Measurements from ENCODE around the gene CMYA5. TPM values are rescaled to one million over a fixed set of nuclear protein-coding genes. Genes with fewer than 3 reads are reported as not detected.

Gene CMYA5
- total and polyA plus RNA-seq, 2 donors = 2.7 to 7.2 TPM

- H3K9me3 ChIP-seq (ENCODE audit: control insufficient read depth in 2 of 2, insufficient read depth in 1 of 2, low read length in 1 of 2) = no peaks in the 10 kb centered on the region
- no peak overlapping the region for H3K4me3 ChIP-seq (ENCODE audit: low read length in 2 of 2)
- H3K36me3 ChIP-seq (ENCODE audit: control insufficient read depth in 2 of 2, insufficient read depth in 2 of 2, low read length in 1 of 2) = no peaks in the 10 kb centered on the region
- no peak overlapping the region for H3K27ac ChIP-seq (ENCODE audit: low read depth in 1 of 2, low read length in 1 of 2)
- no peaks in the 10 kb centered on the region for H3K27me3 ChIP-seq (ENCODE audit: control insufficient read depth in 2 of 2, insufficient read depth in 1 of 2, low read length in 1 of 2)
- DNase-seq (ENCODE audit: low read depth in 6 of 9, low spot score in 9 of 9) = no peak
- WGBS = 89% methylated on average over 10 of the region's 10 CpGs
- peaks cover 0 to 2% of the 10 kb centered on the region in 2 donors for H3K4me1 ChIP-seq (ENCODE audit: control insufficient read depth in 2 of 2, insufficient read depth in 2 of 2, low read length in 2 of 2)
These were observed 142.0 kb downstream of the CMYA5 start for GRCh38 chr5:79831381-79832309.

GRCh38 chr5:79832911-79833310 is 143.3 kb downstream of the CMYA5 start:
- H3K9me3 ChIP-seq (ENCODE audit: control insufficient read depth in 2 of 2, insufficient read depth in 1 of 2, low read length in 1 of 2) = no peaks in the 10 kb centered on the region
- no peak overlapping the region for H3K27ac ChIP-seq (ENCODE audit: low read depth in 1 of 2, low read length in 1 of 2)
- 95% methylated on average over 4 of the region's 4 CpGs for WGBS
- H3K4me1 ChIP-seq (ENCODE audit: control insufficient read depth in 2 of 2, insufficient read depth in 2 of 2, low read length in 2 of 2) = peaks cover 0 to 2% of the 10 kb centered on the region in 2 donors
- no peak overlapping the region for H3K4me3 ChIP-seq (ENCODE audit: low read length in 2 of 2)
- DNase-seq (ENCODE audit: low read depth in 6 of 9, low spot score in 9 of 9) = no peak
- no peaks in the 10 kb centered on the region for H3K27me3 ChIP-seq (ENCODE audit: control insufficient read depth in 2 of 2, insufficient read depth in 1 of 2, low read length in 1 of 2)
- no peaks in the 10 kb centered on the region for H3K36me3 ChIP-seq (ENCODE audit: control insufficient read depth in 2 of 2, insufficient read depth in 2 of 2, low read length in 1 of 2)

- over 99% methylated on average over 3 of the region's 3 CpGs for WGBS
- no peaks in the 10 kb centered on the region for H3K36me3 ChIP-seq (ENCODE audit: control insufficient read depth in 2 of 2, insufficient read depth in 2 of 2, low read length in 1 of 2)
- H3K9me3 ChIP-seq (ENCODE audit: control insufficient read depth in 2 of 2, insufficient read depth in 1 of 2, low read length in 1 of 2) = no peaks in the 10 kb centered on the region
- no peaks in the 10 kb centered on the region for H3K27me3 ChIP-seq (ENCODE audit: control insufficient read depth in 2 of 2, insufficient read depth in 1 of 2, low read length in 1 of 2)
- H3K27ac ChIP-seq (ENCODE audit: low read depth in 1 of 2, low read length in 1 of 2) = no peak overlapping the region
- DNase-seq (ENCODE audit: low read depth in 6 of 9, low spot score in 9 of 9) = no peak
- no peak overlapping the region for H3K4me3 ChIP-seq (ENCODE audit: low read length in 2 of 2)
- no peaks in the 10 kb centered on the region for H3K4me1 ChIP-seq (ENCODE audit: control insufficient read depth in 2 of 2, insufficient read depth in 2 of 2, low read length in 2 of 2)
These were observed 144.6 kb downstream of the CMYA5 start for GRCh38 chr5:79834098-79834753.

- no peak for DNase-seq (ENCODE audit: low read depth in 6 of 9, low spot score in 9 of 9)
- Histone ChIP-seq H3K27ac (ENCODE audit: low read depth in 1 of 2, low read length in 1 of 2) (no peak overlapping the region), H3K9me3 (ENCODE audit: control insufficient read depth in 2 of 2, insufficient read depth in 1 of 2, low read length in 1 of 2) (no peaks in the 10 kb centered on the region), H3K27me3 (ENCODE audit: control insufficient read depth in 2 of 2, insufficient read depth in 1 of 2, low read length in 1 of 2) (no peaks in the 10 kb centered on the region), H3K4me3 (ENCODE audit: low read length in 2 of 2) (no peak overlapping the region), H3K36me3 (ENCODE audit: control insufficient read depth in 2 of 2, insufficient read depth in 2 of 2, low read length in 1 of 2) (no peaks in the 10 kb centered on the region), H3K4me1 (ENCODE audit: control insufficient read depth in 2 of 2, insufficient read depth in 2 of 2, low read length in 2 of 2) (no peaks in the 10 kb centered on the region)
- WGBS = 95% methylated on average over 12 of the region's 12 CpGs
These were observed 145.4 kb downstream of the CMYA5 start for GRCh38 chr5:79834754-79835714.

- Histone ChIP-seq H3K27me3 (ENCODE audit: control insufficient read depth in 2 of 2, insufficient read depth in 1 of 2, low read length in 1 of 2) (no peaks in the 10 kb centered on the region), H3K4me1 (ENCODE audit: control insufficient read depth in 2 of 2, insufficient read depth in 2 of 2, low read length in 2 of 2) (peaks cover 0 to 5% of the 10 kb centered on the region in 2 donors), H3K9me3 (ENCODE audit: control insufficient read depth in 2 of 2, insufficient read depth in 1 of 2, low read length in 1 of 2) (no peaks in the 10 kb centered on the region), H3K4me3 (ENCODE audit: low read length in 2 of 2) (no peak overlapping the region), H3K36me3 (ENCODE audit: control insufficient read depth in 2 of 2, insufficient read depth in 2 of 2, low read length in 1 of 2) (no peaks in the 10 kb centered on the region), H3K27ac (ENCODE audit: low read depth in 1 of 2, low read length in 1 of 2) (no peak overlapping the region)
- DNase-seq (ENCODE audit: low read depth in 6 of 9, low spot score in 9 of 9) = no peak
- 97% methylated on average over 6 of the region's 6 CpGs for WGBS
These were observed 148.3 kb downstream of the CMYA5 start for GRCh38 chr5:79837761-79838551.

- H3K4me1 ChIP-seq (ENCODE audit: control insufficient read depth in 2 of 2, insufficient read depth in 2 of 2, low read length in 2 of 2) = peaks cover 0 to 5% of the 10 kb centered on the region in 2 donors
- WGBS = 79% methylated on average over 7 of the region's 7 CpGs
- no peak for DNase-seq (ENCODE audit: low read depth in 6 of 9, low spot score in 9 of 9)
- no peak overlapping the region for H3K27ac ChIP-seq (ENCODE audit: low read depth in 1 of 2, low read length in 1 of 2)
- H3K9me3 ChIP-seq (ENCODE audit: control insufficient read depth in 2 of 2, insufficient read depth in 1 of 2, low read length in 1 of 2) = no peaks in the 10 kb centered on the region
- no peaks in the 10 kb centered on the region for H3K27me3 ChIP-seq (ENCODE audit: control insufficient read depth in 2 of 2, insufficient read depth in 1 of 2, low read length in 1 of 2)
- no peaks in the 10 kb centered on the region for H3K36me3 ChIP-seq (ENCODE audit: control insufficient read depth in 2 of 2, insufficient read depth in 2 of 2, low read length in 1 of 2)
- no peak overlapping the region for H3K4me3 ChIP-seq (ENCODE audit: low read length in 2 of 2)
These were observed 150.7 kb downstream of the CMYA5 start for GRCh38 chr5:79840084-79840990.

GRCh38 chr5:79841172-79841571 is 151.5 kb downstream of the CMYA5 start:
- no peaks in the 10 kb centered on the region for H3K27me3 ChIP-seq (ENCODE audit: control insufficient read depth in 2 of 2, insufficient read depth in 1 of 2, low read length in 1 of 2)
- H3K4me1 ChIP-seq (ENCODE audit: control insufficient read depth in 2 of 2, insufficient read depth in 2 of 2, low read length in 2 of 2) = peaks cover 0 to 5% of the 10 kb centered on the region in 2 donors
- H3K9me3 ChIP-seq (ENCODE audit: control insufficient read depth in 2 of 2, insufficient read depth in 1 of 2, low read length in 1 of 2) = no peaks in the 10 kb centered on the region
- DNase-seq (ENCODE audit: low read depth in 6 of 9, low spot score in 9 of 9) = no peak
- H3K27ac ChIP-seq (ENCODE audit: low read depth in 1 of 2, low read length in 1 of 2) = no peak overlapping the region
- H3K4me3 ChIP-seq (ENCODE audit: low read length in 2 of 2) = no peak overlapping the region
- no peaks in the 10 kb centered on the region for H3K36me3 ChIP-seq (ENCODE audit: control insufficient read depth in 2 of 2, insufficient read depth in 2 of 2, low read length in 1 of 2)
